GM18909 (cell line): Measurements from ENCODE around the gene GAB3.
A peak's percentile ranks its signal among the peaks of the same experiment; 100 is the strongest.

Source experiments
- ATAC-seq: cut with Tn5 transposase; IDR thresholded peaks from one replicate; pipeline ENCODE4 v1.9.1; 2021; ENCODE audit warnings: mild to moderate bottlenecking; ENCODE audit not compliant: unreplicated experiment, poor library complexity

GAB3 gene

GRCh38 chrX:154750301-154751202, at the start of gene GAB3:
Gene GAB3 (minus strand): TSS chrX:154751077. CDS start chrX:154751025, 52 bp downstream.
- peak; percentile 64 for ATAC-seq

- ATAC-seq = no peak
Measured at GRCh38 chrX:154799556-154800348, 48.9 kb upstream of the GAB3 start.

- ATAC-seq = no peak
Measured at GRCh38 chrX:154797006-154797405, 46.1 kb upstream of the GAB3 start.

GRCh38 chrX:154795016-154795415, 44.1 kb upstream of the GAB3 start:
- no peak for ATAC-seq

- no peak for ATAC-seq
Measured at GRCh38 chrX:154793084-154793795, 42.4 kb upstream of the GAB3 start.

GRCh38 chrX:154791939-154792338, 41.1 kb upstream of the GAB3 start:
- no peak for ATAC-seq

- no peak for ATAC-seq
Measured at GRCh38 chrX:154791467-154791866, 40.6 kb upstream of the GAB3 start.

- no peak for ATAC-seq
Measured at GRCh38 chrX:154785716-154786115, 34.8 kb upstream of the GAB3 start.

GRCh38 chrX:154784149-154784995, 33.5 kb upstream of the GAB3 start:
- ATAC-seq = no peak

GRCh38 chrX:154780968-154781367, 30.1 kb upstream of the GAB3 start:
- ATAC-seq = no peak

- ATAC-seq = no peak
Measured at GRCh38 chrX:154779261-154779660, 28.4 kb upstream of the GAB3 start.

GRCh38 chrX:154776753-154777152, 25.9 kb upstream of the GAB3 start:
- ATAC-seq = no peak

GRCh38 chrX:154775419-154776349, 24.8 kb upstream of the GAB3 start:
- no peak for ATAC-seq

GRCh38 chrX:154774622-154775021, 23.7 kb upstream of the GAB3 start:
- ATAC-seq = no peak

- ATAC-seq = peak; percentile 90
Measured at GRCh38 chrX:154762537-154763296, 11.8 kb upstream of the GAB3 start, which contains the start of gene DKC1. Gene DKC1 (plus strand): TSS chrX:154762864. CDS start chrX:154762966, 102 bp downstream.

- no peak for ATAC-seq
Measured at GRCh38 chrX:154761977-154762536, 11.2 kb upstream of the GAB3 start.

GRCh38 chrX:154758696-154759095, 7.8 kb upstream of the GAB3 start:
- ATAC-seq = no peak
